ENCODE results near the gene PPP4R4. TPM values are rescaled to one million over a fixed set of nuclear protein-coding genes. Genes with fewer than 3 reads are reported as not detected.
"Not testable (repeated sequence)": the region's sequence is repeated elsewhere in the genome, so short reads cannot be mapped to it uniquely, and the experiment has no call there.

The PPP4R4 gene
- total RNA-seq, 2 donors from 2014 or later = 0.22 to 0.75 TPM

- Histone ChIP-seq H3K36me3 (no peaks in the 10 kb centered on the region), H3K27me3 (no peaks in the 10 kb centered on the region), H3K4me1 (no peaks in the 10 kb centered on the region), H3K9me3 (no peaks in the 10 kb centered on the region), H3K4me3 (no peak overlapping the region), H3K27ac (no peak overlapping the region)
- TF ChIP-seq CTCF (IDR thresholded peaks at IDR 0.05) = no peak
- DNase-seq (ENCODE audit: low spot score) = peak; percentile 21
Observed at GRCh38 chr14:94145902-94146527, 28.1 kb upstream of the PPP4R4 start.

DNA sequence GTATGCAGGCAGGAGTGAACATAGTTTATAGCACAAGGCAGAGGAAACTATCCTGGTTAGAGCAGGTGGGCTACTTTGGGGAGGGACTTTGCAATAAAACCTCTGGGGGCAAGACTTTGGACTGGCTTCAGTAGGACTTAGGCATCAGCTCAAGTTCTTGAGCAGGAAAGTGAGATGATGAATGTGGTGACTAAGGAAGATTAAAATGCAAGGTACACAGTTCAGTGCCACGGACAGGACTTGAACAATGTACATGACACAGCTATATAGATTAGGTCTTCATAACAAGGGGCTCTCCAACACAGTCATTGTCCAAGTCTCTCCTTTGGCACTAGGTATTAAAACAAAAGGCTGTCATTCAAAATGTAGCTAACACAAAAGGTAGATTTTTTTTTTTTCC, 21.4 kb upstream of the PPP4R4 start:
- H3K4me1 ChIP-seq = no peaks in the 10 kb centered on the region
- TF ChIP-seq CTCF (IDR thresholded peaks at IDR 0.05) = no peak
- no peak overlapping the region for H3K4me3 ChIP-seq
- no peak for DNase-seq (ENCODE audit: low spot score)
- no peaks in the 10 kb centered on the region for H3K36me3 ChIP-seq
- H3K27me3 ChIP-seq = no peaks in the 10 kb centered on the region
- no peaks in the 10 kb centered on the region for H3K9me3 ChIP-seq
- no peak overlapping the region for H3K27ac ChIP-seq

DNA sequence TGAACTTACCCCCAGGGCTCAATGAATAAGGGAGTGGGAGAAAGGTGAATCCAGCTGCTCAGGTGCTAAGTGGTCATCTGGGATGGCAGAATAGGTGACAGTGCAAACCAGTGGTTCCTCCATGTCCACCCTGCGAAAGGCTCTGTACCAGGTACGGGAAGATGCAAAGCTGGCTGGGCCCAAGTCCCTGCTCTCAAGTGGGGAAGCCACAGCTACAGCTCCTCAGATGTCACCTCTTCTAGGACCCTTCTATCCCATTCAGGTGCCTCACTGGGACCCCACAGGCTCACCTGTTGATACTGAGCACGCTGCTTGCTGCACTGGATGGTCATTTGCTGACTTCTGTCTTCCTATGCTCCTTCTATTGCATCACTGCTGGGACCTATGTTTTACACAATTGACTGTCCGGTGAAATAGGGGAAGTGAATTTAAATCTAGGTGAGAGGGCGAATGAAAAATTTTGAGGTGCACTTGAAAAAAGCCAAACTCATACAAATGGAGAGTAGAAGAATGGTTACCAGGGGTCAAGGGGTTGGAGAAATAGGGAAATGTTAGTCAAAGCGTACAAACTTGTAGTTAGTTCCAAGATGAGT, 20.3 kb upstream of the PPP4R4 start:
- no peak for TF ChIP-seq CTCF (IDR thresholded peaks at IDR 0.05)
- Histone ChIP-seq H3K27me3 (no peaks in the 10 kb centered on the region), H3K4me3 (no peak overlapping the region), H3K27ac (no peak overlapping the region), H3K36me3 (no peaks in the 10 kb centered on the region), H3K9me3 (no peaks in the 10 kb centered on the region), H3K4me1 (no peaks in the 10 kb centered on the region)
- DNase-seq (ENCODE audit: low spot score) = no peak

- not testable (repeated sequence) for DNase-seq (ENCODE audit: low spot score); H3K9me3 ChIP-seq; H3K27ac ChIP-seq; H3K4me3 ChIP-seq; H3K27me3 ChIP-seq; H3K4me1 ChIP-seq; H3K36me3 ChIP-seq
Observed at GRCh38 chr14:94156143-94156542, 18.0 kb upstream of the PPP4R4 start.

- Histone ChIP-seq H3K9me3 (no peaks in the 10 kb centered on the region), H3K27ac (no peak overlapping the region), H3K4me3 (no peak overlapping the region), H3K36me3 (no peaks in the 10 kb centered on the region), H3K4me1 (peaks cover 0 to 7% of the 10 kb centered on the region in 2 donors), H3K27me3 (no peaks in the 10 kb centered on the region)
- TF ChIP-seq CTCF (IDR thresholded peaks at IDR 0.05) = no peak
- no peak for DNase-seq (ENCODE audit: low spot score)
Observed at GRCh38 chr14:94157197-94157596, 16.9 kb upstream of the PPP4R4 start.

- H3K36me3 ChIP-seq = no peaks in the 10 kb centered on the region
- no peak overlapping the region for H3K4me3 ChIP-seq
- H3K9me3 ChIP-seq = no peaks in the 10 kb centered on the region
- DNase-seq (ENCODE audit: low spot score) = no peak
- peaks cover 0 to 10% of the 10 kb centered on the region in 2 donors for H3K4me1 ChIP-seq
- no peaks in the 10 kb centered on the region for H3K27me3 ChIP-seq
- H3K27ac ChIP-seq = no peak overlapping the region
- TF ChIP-seq CTCF (IDR thresholded peaks at IDR 0.05) = no peak
Observed at GRCh38 chr14:94158239-94158883, 15.8 kb upstream of the PPP4R4 start.
